MCF 10A (cell line): Measurements from ENCODE around the gene CACNA1C. TPM values are rescaled to one million over a fixed set of nuclear protein-coding genes. Genes with fewer than 3 reads are reported as not detected.

Source experiments
- BruUV-seq: library from RNA; stranded (reverse); fragments of 400-500 nt; replicated peaks from 2 replicates; lab custom pipeline; 2021; lab: Mats Ljungman, UMichigan
- CTCF ChIA-PET: fragments of 300-600 bp; sonication (Branson Sonifier 250); formaldehyde crosslinking; extraction: SDS; loops from one replicate; lab custom pipeline; 2021; ENCODE audit warnings: antibody characterized with exemption, inconsistent platforms; lab: Yijun Ruan, JAX
- POLR2A ChIA-PET: fragments of 300-600, 350-650 bp; sonication (Branson Sonifier 250); formaldehyde crosslinking; extraction: SDS; loops from one replicate; lab custom pipeline; 2020; ENCODE audit warnings: antibody characterized with exemption, inconsistent platforms; lab: Yijun Ruan, JAX
- DNase-seq: peaks from one replicate; pipeline ENCODE4 v3.0.0-alpha.2; 2018; ENCODE audit not compliant: unreplicated experiment
- H3K27ac Mint-ChIP-seq: one replicate; pipeline ENCODE4 v1.8.0; 2022; ENCODE audit warnings: mild to moderate bottlenecking, low read depth, mixed read lengths; ENCODE audit not compliant: unreplicated experiment
- H3K27me3 Mint-ChIP-seq: one replicate; pipeline ENCODE4 v1.8.0; 2022; ENCODE audit warnings: mixed read lengths; ENCODE audit not compliant: insufficient read depth, unreplicated experiment
- H3K36me3 Mint-ChIP-seq: one replicate; pipeline ENCODE4 v1.8.0; 2022; ENCODE audit warnings: mild to moderate bottlenecking, moderate library complexity, mixed read lengths; ENCODE audit not compliant: insufficient read depth, unreplicated experiment
- H3K4me1 Mint-ChIP-seq: one replicate; pipeline ENCODE4 v1.8.0; 2022; ENCODE audit warnings: mixed read lengths; ENCODE audit not compliant: insufficient read depth, unreplicated experiment
- H3K4me3 Mint-ChIP-seq: one replicate; pipeline ENCODE4 v1.8.0; 2022; ENCODE audit warnings: mild to moderate bottlenecking, moderate library complexity, mixed read lengths; ENCODE audit not compliant: unreplicated experiment
- H3K9me3 Mint-ChIP-seq: one replicate; pipeline ENCODE4 v1.8.0; 2022; ENCODE audit warnings: mixed read lengths; ENCODE audit not compliant: unreplicated experiment
- intact Hi-C: fragments of 100-400 bp; cut with micrococcal nuclease; formaldehyde crosslinking; loops from 2 replicates; pipeline ENCODE4 v1.14.1; 2022
- total RNA-seq: library from RNA; stranded (reverse); gene quantifications from 2 replicates; pipeline ENCODE4 v1.2.3, GENCODE V29; 2022
- TF ChIP-seq, protein P1 (sequence below): fragments of 200-600 bp; IDR thresholded peaks from one replicate; pipeline ENCODE4 v1.8.0; 2022; ENCODE audit warnings: antibody characterized with exemption, mild to moderate bottlenecking; ENCODE audit not compliant: unreplicated experiment

The CACNA1C gene
- total RNA-seq, 1 experiment from 2014 or later = not detected

DNA sequence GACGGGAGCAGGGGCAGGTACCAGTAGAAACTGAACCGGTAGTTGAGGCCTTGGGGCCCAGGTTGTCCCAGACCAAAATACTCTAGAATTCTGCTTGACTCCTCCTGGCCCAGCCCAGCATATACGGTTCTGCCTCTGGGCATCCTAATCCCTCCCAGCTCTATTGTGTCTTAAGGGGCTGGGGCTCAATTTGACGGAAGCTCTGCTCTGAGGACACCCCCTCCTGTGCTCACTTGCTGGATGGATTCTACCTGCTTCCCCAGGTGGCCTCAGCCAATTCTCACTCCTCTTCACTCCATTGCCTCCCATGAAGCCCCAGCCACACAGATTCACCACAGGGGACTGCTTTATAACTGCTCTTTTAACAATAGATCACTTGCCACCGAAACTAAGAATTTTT is 522.5 kb downstream of the CACNA1C start:
- TF ChIP-seq, protein P1, sequence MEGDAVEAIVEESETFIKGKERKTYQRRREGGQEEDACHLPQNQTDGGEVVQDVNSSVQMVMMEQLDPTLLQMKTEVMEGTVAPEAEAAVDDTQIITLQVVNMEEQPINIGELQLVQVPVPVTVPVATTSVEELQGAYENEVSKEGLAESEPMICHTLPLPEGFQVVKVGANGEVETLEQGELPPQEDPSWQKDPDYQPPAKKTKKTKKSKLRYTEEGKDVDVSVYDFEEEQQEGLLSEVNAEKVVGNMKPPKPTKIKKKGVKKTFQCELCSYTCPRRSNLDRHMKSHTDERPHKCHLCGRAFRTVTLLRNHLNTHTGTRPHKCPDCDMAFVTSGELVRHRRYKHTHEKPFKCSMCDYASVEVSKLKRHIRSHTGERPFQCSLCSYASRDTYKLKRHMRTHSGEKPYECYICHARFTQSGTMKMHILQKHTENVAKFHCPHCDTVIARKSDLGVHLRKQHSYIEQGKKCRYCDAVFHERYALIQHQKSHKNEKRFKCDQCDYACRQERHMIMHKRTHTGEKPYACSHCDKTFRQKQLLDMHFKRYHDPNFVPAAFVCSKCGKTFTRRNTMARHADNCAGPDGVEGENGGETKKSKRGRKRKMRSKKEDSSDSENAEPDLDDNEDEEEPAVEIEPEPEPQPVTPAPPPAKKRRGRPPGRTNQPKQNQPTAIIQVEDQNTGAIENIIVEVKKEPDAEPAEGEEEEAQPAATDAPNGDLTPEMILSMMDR = no peak
- peaks cover 71% of the 10 kb centered on the region for H3K27me3 Mint-ChIP-seq
- H3K4me1 Mint-ChIP-seq = no peaks in the 10 kb centered on the region
- POLR2A ChIA-PET = interaction anchor here (0.7 kb wide), 1 partner anchor 1388 kb away, joined by 3 read pairs; no protein-coding TSS in a partner anchor
- CTCF ChIA-PET = interaction anchor here (0.9 to 1.2 kb wide), 3 partner anchors 8 to 25 kb away, joined by 3 to 7 read pairs (median 3); no protein-coding TSS in a partner anchor
- H3K36me3 Mint-ChIP-seq = no peaks in the 10 kb centered on the region
- H3K27ac Mint-ChIP-seq = no peak overlapping the region
- DNase-seq = no peak
- intact Hi-C loops = no loop called here
- no peak overlapping the region for H3K4me3 Mint-ChIP-seq
- H3K9me3 Mint-ChIP-seq = no peaks in the 10 kb centered on the region
- no TSS peak for BruUV-seq

DNA sequence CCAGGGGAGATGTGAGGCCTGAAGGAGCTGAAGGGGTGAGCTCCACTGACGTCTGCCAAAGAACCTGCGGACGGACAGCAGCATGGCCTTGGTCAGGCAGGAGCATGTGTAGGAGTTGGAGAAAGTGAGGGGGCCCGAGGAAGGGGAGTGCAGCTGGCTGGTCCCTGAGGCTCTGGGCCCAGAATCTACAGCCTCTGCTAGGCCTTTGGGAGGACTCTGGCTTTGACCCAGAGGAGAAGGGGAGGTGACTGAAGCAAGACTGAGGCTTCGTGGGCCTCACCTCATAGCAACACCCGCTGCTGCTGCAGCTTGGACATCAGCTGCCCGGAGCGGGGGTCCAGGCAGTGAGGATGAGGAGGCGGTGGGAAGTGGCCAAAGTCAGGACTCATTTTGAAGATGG is 525.4 kb downstream of the CACNA1C start:
- TF ChIP-seq, protein P1 = no peak
- ChIA-PET CTCF (no interaction called here), POLR2A (no interaction called here)
- BruUV-seq = no TSS peak
- Mint-ChIP-seq H3K9me3 (no peaks in the 10 kb centered on the region), H3K27me3 (peaks cover 69% of the 10 kb centered on the region), H3K4me1 (no peaks in the 10 kb centered on the region), H3K36me3 (no peaks in the 10 kb centered on the region), H3K27ac (no peak overlapping the region), H3K4me3 (no peak overlapping the region)
- DNase-seq = no peak
- intact Hi-C loops = no loop called here

DNA sequence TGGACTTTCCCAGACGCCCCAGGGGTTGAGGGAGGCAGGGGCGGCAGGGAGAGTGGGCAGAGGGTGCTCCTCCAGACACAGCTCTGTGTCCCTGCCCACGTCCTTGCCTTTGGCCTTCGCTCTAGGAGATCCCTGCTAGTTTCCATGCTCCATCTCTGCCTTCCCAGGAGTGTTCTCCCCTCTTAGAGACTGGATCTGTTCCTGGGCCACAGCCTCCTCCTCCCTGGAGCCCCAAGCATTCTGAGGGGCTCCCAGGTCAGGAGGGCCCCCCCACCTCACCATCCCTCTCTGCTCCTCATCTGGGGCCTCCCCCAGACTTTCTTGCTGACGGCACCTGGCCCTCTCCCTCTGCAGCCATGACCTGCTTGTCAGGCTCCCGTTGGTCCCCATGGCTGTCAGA is 526.0 kb downstream of the CACNA1C start:
- Mint-ChIP-seq H3K4me3 (no peak overlapping the region), H3K36me3 (no peaks in the 10 kb centered on the region), H3K27ac (no peak overlapping the region), H3K27me3 (peaks cover 63% of the 10 kb centered on the region), H3K9me3 (no peaks in the 10 kb centered on the region), H3K4me1 (no peaks in the 10 kb centered on the region)
- no peak for DNase-seq
- TF ChIP-seq, protein P1 = no peak
- ChIA-PET CTCF (no interaction called here), POLR2A (no interaction called here)
- BruUV-seq = no TSS peak
- intact Hi-C loops = no loop called here

DNA sequence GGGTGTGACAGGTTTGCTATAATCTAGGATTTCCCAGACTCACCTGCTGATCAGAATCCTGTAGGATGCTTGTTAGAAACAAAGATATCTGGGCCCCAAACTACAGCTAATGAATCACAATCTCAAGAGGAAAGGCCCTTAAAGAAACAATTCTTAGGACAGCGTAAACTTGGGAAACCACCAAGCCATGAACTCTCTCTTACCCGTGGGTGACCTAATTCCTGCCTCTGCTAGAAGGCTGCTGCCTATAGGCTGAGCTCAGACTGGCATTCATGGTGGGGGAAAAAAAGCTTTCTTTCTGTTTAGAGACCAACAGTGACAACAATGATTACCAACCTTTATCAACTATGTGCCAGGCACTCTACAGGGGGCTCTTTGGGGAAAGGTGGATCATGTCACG is 528.0 kb downstream of the CACNA1C start:
- Mint-ChIP-seq H3K27ac (no peak overlapping the region), H3K36me3 (no peaks in the 10 kb centered on the region), H3K4me3 (no peak overlapping the region), H3K4me1 (no peaks in the 10 kb centered on the region), H3K27me3 (peaks cover 63% of the 10 kb centered on the region), H3K9me3 (no peaks in the 10 kb centered on the region)
- intact Hi-C loops = loop anchor here (5.0 to 10.0 kb wide), 3 partner anchors 186 to 946 kb away; no protein-coding TSS in a partner anchor
- ChIA-PET POLR2A (no interaction called here), CTCF (interaction anchor here (0.6 to 0.9 kb wide), 4 partner anchors 17 to 513 kb away, joined by 3 to 4 read pairs (median 3); no protein-coding TSS in a partner anchor)
- TF ChIP-seq, protein P1 = no peak
- no TSS peak for BruUV-seq
- DNase-seq = no peak
